Renal pelvis (tissue), 4 donors: ENCODE measurements around the gene DESI2. TPM values are rescaled to one million over a fixed set of nuclear protein-coding genes. Genes with fewer than 3 reads are reported as not detected.
"Not testable (repeated sequence)": the region's sequence is repeated elsewhere in the genome, so short reads cannot be mapped to it uniquely, and the experiment has no call there.

Experiments
- DNase-seq: peaks from one replicate; pipeline ENCODE4 v3.0.0-alpha.2; 2013
- polyA plus RNA-seq, 3 donors: library from polyadenylated mRNA; unstranded; fragments of 120-200 nt; gene quantifications; one replicate each; pipeline ENCODE4 v1.2.1, GENCODE V29; 2013; ENCODE audit not compliant: insufficient read length in 3 of 3

Gene DESI2
- polyA plus RNA-seq, 3 donors = 40.0 to 44.3 (median 41.3) TPM

- DNase-seq = no peak
These were observed 837 bp upstream of the DESI2 start for GRCh38 chr1:244651956-244652622.

DNA sequence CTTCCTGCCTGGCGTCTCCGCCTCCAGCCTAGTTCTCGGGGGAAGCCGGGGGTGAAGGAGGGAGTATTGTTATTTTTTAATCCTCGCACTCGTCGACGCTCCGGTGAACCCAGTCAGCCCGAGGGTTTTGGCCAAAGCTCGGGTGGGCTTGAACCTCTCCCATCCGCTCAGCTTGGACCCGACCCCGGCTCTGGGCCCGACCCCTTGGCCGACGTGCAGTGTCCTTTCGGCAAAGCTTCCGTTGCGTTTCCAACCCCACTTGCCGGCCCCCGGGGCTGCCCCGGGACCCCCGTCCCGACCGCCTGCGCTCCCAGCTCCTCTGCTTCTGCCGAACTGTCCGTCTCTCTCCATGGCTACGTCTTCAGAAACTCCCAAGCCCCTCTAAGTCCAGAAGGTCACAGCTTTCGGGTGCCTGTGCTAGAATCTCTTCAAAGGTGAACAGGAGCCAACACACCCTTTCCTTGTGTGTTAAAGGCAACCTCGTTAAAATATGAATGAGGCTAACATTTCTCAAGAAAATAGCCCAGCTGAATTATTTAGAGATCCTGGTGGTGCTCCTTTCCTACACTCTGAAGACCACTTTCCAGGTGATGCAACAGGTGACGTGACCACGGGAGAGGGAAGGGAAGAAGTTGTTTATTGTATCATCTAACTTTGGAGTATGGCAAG, 647 bp downstream of the DESI2 start:
- DNase-seq = no peak

DNA sequence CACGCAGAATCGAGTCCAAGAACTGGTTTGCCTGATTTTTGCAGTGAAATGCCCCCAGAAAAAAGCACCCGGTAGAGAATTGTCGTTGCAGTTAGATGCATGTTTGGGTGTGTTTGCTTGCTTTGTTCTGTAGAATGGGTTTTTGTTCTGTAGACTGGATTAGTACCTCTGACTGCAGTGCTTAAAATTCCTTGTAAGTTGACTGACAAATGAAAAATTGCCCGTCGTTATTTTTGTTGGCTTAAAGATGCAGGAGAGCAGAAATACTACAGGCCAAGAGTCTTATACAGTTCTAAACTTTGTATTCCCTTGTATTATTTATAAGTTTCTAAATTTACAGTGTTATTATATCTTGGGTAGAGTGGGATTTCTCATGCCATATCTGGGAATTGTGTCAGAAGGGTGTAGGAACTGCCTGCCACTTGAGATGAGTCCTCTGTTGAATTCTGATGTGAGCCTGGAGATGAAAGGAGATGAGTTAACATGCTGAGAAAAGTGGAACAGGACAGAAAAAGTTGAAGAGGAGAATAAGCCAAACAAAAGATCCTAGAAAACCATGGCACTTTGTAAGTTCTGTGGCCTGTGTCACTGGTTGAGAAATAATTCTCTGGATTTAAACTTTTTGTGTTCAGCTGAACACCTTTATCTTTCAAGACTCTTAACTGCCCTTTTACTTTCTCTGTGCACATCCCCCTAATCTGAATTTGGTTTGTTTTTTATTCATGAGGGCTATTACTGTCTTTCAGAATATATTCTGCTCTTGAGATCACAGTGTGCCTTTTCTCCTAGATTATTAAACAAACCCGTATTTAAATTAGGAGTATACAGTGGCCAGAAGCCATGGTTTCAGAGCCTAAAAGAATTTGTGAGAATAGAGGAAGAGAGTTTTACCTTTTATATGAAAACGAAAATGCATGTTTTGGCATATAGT, 1.4 kb downstream of the DESI2 start:
- DNase-seq = no peak

DNA sequence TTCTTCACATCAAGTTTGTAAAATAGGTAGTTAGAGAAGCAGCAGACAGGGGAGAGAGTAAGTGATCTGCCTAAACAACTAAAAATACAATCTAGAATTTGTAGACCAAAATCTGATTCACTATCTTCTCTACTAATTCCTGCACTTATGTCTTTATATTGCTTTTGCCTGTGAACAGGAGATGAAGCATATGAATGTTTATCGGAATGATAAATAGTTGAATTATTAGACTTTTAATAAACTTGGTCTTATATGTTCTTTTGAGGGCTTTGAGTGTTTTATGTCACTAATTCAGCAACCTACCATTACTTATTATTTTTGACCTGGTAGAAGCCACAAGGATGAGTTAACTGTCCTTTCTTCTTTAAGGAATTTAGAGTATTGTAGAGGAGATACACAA, 2.3 kb downstream of the DESI2 start:
- DNase-seq = no peak

GRCh38 chr1:244657421-244657820, 4.5 kb downstream of the DESI2 start:
- no peak for DNase-seq

DNA sequence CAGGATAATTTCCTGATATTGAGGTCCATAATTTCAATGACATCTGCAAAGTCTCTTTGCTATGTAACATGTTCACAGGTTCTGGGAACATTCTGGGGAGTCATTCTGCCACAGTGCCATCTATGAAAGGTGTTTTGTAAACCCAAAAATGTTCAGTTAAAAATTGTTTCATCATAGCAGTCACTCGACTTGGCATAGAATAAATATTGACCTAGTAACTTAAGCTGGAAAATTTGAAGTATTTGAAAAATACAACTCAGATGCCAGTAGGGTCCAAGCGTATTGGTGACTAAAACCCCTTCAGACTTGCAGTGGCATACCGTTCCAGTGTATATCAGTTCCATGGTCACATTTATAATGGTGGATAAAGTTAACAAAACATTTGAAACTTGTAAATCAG, 6.8 kb downstream of the DESI2 start:
- DNase-seq = no peak

DNA sequence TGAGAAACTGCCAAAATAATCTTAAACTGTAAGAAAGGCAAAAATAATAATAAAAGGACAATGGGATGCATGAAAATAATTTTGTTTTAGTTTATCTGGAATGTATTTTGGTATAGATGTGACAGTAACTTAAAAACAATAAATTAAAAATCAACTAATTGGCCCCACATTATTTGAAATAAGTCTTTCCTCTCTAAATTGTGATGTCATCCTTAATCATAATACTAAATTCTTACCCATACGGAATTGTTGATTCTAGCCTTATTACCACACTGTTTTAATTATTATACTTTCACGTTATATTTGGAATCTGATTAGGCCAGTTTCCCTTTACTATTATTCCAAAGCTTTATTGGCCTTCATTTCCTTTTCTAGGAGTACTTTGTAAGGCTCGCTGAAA, 7.7 kb downstream of the DESI2 start:
- no peak for DNase-seq

DNA sequence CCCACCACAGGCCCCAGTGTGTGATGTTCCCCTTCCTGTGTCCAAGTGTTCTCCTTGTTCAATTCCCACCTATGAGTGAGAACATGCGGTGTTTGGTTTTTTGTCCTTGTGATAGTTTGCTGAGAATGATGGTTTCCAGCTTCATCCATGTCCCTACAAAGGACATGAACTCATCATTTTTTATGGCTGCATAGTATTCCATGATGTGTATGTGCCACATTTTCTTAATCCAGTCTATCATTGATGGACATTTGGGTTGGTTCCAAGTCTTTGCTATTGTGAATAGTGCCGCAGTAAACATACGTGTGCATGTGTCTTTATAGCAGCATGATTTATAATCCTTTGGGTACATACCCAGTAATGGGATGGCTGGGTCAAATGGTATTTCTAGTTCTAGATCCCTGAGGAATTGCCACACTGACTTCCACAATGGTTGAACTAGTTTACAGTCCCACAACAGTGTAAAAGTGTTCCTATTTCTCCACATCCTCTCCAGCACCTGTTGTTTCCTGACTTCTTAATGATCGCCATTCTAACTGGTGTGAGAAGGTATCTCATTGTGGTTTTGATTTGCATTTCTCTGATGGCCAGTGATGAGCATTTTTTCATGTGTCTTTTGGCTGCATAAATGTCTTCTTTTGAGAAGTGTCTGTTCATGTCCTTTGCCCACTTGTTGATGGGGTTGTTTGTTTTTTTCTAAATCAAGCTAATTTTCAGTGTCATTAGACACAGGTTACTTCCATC, 8.8 kb downstream of the DESI2 start:
- not testable (repeated sequence) for DNase-seq

DNA sequence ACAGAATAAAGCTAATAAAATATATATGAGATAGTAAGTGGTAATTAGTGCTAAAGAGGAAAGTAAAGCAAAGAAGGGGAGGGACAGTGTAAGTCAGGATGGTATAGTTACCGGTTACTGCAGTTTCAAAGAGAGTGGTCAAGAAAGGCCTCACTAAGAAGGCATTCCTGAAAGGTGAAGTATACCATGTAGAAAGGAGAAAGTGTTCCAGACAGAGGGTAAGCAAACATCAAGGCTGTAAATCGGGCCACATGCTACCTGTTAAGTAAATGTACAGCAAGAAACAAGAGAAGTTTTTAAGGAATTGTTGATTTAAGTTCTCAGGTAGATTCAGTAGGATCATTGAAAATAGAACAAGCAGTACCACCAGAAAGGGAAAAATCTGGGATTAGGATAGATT, 9.7 kb downstream of the DESI2 start:
- no peak for DNase-seq

- no peak for DNase-seq
These were observed 11.4 kb downstream of the DESI2 start for GRCh38 chr1:244664353-244664752.

DNA sequence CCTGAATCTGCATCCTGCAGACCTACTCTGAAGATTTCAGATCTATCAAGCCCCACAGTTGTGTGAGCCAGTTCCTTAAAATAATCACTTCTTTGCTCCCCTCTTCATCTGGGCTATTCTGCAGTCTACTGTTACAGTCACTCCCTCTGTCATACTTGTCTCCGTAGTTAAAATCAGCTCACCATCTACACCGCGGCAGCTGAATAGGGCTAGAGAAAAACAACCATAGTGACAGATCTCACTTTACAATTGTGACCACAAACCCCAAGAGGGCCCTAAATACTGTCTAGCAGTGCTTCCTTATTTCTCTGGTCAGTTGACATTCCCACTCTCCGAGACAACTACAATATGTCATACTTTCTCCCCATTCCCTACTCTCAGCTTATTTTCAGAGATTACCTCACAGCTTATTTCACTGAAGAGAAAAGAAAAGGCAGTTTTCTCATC, 12.9 kb downstream of the DESI2 start:
- peak; percentile 52 for DNase-seq

DNA sequence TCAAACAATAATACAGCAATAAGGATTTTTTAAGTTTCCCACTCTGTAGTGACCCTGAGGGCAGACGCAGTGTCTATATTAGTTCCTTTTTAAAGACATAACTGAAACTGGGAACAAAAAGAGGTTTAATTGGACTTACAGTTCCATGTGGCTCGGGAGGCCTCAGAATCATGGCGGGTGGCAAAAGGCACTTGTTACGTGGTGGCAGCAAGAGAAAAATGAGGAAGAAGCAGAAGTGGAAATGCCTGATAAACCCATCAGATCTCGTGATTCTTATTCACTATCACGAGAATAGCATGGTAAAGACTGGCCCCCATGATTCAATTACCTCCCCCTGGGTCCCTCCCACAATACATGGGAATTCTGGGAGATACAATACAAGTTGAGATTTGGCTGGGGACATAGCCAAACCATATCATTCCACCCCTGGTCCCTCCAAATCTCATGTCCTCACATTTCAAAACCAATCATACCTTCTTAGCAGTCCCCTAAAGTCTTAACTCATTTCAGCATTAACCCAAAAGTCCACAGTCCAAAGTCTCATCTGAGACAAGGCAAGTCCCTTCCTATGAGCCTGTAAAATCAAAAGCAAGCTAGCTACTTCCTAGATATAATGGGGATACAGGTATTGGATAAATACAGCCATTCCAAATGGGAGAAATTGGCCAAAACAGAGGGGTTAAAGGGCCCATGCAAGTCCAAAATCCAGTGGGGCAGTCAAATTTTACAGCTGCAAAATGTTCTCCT, 13.9 kb downstream of the DESI2 start:
- not testable (repeated sequence) for DNase-seq

DNA sequence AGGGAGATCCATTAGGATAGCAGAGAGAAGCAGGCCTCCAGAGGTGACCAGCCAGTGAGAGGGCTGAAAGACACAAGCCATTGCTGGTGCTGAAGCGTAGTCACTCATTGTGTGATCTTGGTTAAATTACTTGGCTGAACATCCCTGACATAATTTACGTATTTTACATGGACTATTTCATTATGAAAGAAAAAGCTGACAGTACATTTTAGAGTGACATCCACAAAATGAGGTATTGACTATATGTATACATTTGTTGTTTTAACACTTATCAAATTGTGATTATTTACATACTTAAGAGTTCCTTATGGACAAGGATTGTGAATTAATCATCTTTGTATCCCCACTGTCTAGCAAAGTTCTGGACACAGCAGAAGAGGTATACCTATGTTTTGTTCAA, 14.9 kb downstream of the DESI2 start:
- DNase-seq = no peak

GRCh38 chr1:244672946-244673682, 20.2 kb downstream of the DESI2 start:
- DNase-seq = peak; percentile 62

GRCh38 chr1:244674446-244674845, 21.5 kb downstream of the DESI2 start:
- no peak for DNase-seq

DNA sequence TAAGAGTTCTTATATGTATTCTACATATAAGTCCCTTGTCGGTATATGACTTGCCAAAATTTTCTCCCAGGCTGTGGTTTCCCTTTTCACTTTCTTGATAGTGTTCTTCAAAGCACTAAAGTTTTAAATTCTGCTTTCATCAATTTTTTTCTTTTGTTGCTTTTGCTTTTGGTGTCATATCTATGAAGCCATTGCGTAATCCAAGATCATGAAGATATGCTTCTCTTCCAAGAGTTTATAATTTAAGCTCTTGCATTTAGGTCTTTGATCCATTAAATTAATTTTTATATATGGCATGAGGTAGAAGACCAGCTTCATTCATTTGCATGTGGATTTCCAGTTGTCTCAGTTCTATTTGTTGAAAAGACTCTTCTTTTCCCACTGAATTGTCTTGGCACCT, 22.2 kb downstream of the DESI2 start:
- no peak for DNase-seq

- DNase-seq = no peak
These were observed 25.8 kb downstream of the DESI2 start for GRCh38 chr1:244678697-244679096.

DNA sequence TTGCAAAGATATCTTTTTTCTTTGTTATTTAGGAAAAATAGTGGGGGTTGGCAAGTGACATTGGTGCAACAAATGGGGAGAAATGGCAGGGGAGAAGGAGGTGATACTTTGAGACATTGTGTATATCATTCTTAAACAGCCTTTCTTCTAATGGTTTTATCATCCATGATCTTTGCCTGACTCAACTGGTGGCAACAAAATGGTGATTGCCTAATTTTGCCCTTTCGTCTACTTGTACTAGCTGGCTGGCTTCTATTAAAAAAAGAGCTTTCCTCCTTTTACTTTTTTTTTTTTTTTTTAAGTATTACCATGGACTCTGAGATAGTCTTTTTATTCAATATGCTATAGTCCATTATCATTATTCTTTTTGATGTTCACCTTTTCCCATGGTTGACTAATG, 27.7 kb downstream of the DESI2 start:
- DNase-seq = no peak

DNA sequence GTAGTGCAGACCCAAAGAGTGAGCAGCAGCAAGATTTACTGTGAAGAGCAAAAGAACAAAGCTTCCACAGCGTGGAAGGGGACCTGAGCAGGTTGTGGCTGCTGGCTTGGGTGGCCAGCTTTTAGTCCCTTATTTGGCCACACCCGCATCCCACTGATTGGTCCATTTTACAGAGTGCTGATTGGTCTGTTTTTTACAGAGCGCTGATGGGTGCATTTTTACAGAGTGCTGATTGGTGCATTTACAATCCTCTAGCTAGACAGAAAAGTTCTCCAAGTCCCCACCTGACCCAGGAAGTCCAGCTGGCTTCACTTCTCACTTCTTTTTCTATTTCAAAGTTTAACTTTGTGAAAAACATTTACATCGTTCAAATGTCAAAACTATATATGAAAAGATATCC, 29.2 kb downstream of the DESI2 start:
- DNase-seq = not testable (repeated sequence)

- DNase-seq = no peak
These were observed 43.0 kb downstream of the DESI2 start for GRCh38 chr1:244695937-244696336.
